Ascending aorta (tissue), 2 donors: Measurements from ENCODE around the gene DMD. TPM values are rescaled to one million over a fixed set of nuclear protein-coding genes. Genes with fewer than 3 reads are reported as not detected.

Source experiments
- DNase-seq, 2 donors: peaks; one replicate each; pipeline ENCODE4 v3.0.0-alpha.2; 2019; ENCODE audit warnings: low spot score in 2 of 2
- H3K27ac ChIP-seq, 2 donors: fragments of 200-600 bp; sonication (generic); one replicate each; pipeline ENCODE4 v1.5.1; 2016 to 2017; ENCODE audit warnings: mild to moderate bottlenecking in 1 of 2
- H3K27me3 ChIP-seq: fragments of 200-600 bp; sonication (generic); one replicate; pipeline ENCODE4 v1.5.1; 2017
- H3K36me3 ChIP-seq, 2 donors: fragments of 200-600 bp; sonication (generic); one replicate each; pipeline ENCODE4 v1.5.1; 2016
- H3K4me1 ChIP-seq, 2 donors: fragments of 200-600 bp; sonication (generic); one replicate each; pipeline ENCODE4 v1.5.1; 2016 to 2017; ENCODE audit warnings: mild to moderate bottlenecking in 1 of 2
- H3K4me3 ChIP-seq, 2 donors: fragments of 200-600 bp; sonication (generic); one replicate each; pipeline ENCODE4 v1.5.1; 2016 to 2017; ENCODE audit warnings: mild to moderate bottlenecking in 1 of 2
- H3K9me3 ChIP-seq, 2 donors: fragments of 200-600 bp; sonication (generic); one replicate each; pipeline ENCODE4 v1.5.1; 2016
- CTCF ChIP-seq, 3 experiments: fragments of 200-600 bp in 2 of 3; fragments of 450-650 bp in 1 of 3; sonication (generic) in 2 of 3; IDR thresholded peaks; one replicate each; pipeline ENCODE4 v1.5.1; 2016 to 2019; ENCODE audit warnings: antibody characterized with exemption in 3 of 3, mild to moderate bottlenecking in 1 of 3, moderate library complexity in 1 of 3
- intact Hi-C: fragments of 100-400 bp; cut with DNase I; formaldehyde crosslinking; loops from one replicate; pipeline ENCODE4 v1.15.1; 2023
- total RNA-seq: library from RNA; depleted of rRNA; stranded (reverse); fragments of >200 nt; gene quantifications from one replicate; pipeline ENCODE4 v1.1.0, GENCODE V29; 2016

DMD gene
- total RNA-seq, 1 donor from 2014 or later: 40.0 TPM

- Histone ChIP-seq H3K27me3 (no peaks in the 10 kb centered on the region), H3K4me3 (no peak overlapping the region), H3K36me3 (no peaks in the 10 kb centered on the region), H3K9me3 (no peaks in the 10 kb centered on the region), H3K4me1 (no peaks in the 10 kb centered on the region), H3K27ac (no peak overlapping the region)
- no peak for TF ChIP-seq CTCF (IDR thresholded peaks at IDR 0.05)
- no peak for DNase-seq
- intact Hi-C loops: no loop called here
Measured at GRCh38 chrX:31199056-31199839, 2012.1 kb downstream of the DMD start.

DNA sequence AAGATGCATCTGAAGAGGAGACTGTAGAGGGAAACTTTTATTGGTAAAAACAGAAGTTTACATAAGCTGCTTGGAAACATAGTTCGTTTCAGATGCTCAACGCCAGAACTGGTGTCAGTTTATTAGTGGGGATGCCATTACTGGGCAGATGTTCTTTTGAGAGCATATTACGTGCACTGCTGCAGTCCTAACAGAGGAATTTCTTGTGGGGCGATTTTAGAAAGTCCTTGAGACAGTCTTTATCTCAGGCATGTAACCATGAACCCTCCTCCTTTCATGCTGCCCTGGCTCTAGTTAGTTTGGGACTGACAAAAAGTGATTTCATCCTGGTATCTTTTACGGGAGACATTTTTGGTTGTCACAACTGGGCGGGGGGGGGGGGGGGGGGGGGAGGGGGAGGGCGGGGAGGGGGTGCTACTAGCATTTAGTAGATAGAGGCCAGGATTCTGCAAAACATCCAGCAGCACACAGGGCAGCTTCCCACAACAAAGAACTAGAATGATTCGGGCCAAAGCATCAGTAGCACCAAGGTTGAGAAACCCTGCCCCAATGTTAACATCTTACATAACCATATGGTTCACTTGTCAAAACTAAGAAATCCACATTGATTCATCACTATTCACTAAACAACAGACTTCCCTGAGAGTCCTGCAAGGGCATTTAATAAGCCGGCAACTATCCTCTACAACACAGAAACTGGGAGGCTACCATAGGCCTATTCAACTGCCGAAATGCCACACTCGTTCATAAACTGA, 2021.0 kb downstream of the DMD start:
- Histone ChIP-seq H3K4me3 (no peak overlapping the region), H3K27me3 (no peaks in the 10 kb centered on the region), H3K9me3 (no peaks in the 10 kb centered on the region), H3K27ac (no peak overlapping the region), H3K4me1 (no peaks in the 10 kb centered on the region), H3K36me3 (no peaks in the 10 kb centered on the region)
- intact Hi-C loops: no loop called here
- no peak for DNase-seq
- TF ChIP-seq CTCF (IDR thresholded peaks at IDR 0.05): no peak

- TF ChIP-seq CTCF (IDR thresholded peaks at IDR 0.05): no peak
- Histone ChIP-seq H3K27me3 (no peaks in the 10 kb centered on the region), H3K27ac (no peak overlapping the region), H3K4me1 (no peaks in the 10 kb centered on the region), H3K4me3 (no peak overlapping the region), H3K36me3 (peaks cover 0 to 3% of the 10 kb centered on the region in 2 donors), H3K9me3 (no peaks in the 10 kb centered on the region)
- no peak for DNase-seq
- intact Hi-C loops: no loop called here
Measured at GRCh38 chrX:31186693-31187338, 2024.5 kb downstream of the DMD start.

DNA sequence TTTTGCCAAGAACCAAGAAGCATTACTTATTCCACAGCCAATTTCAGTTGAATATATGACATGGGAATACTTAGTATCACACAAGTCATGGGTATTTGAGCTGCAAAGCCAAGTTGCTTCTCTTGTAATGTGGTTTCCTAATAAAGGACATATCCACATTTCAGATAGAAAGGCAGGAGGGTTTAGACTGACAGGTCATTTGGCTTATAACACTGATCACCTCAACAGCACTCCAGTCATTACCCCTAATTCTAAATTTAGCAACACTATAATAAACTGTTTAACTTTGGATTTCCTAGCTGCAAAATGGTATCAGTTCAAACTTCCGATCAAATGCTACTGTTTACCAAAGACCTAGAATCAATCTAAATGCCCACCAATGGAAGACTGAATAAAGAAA, 2025.5 kb downstream of the DMD start:
- no peaks in the 10 kb centered on the region for H3K4me1 ChIP-seq
- TF ChIP-seq CTCF (IDR thresholded peaks at IDR 0.05): no peak
- no peak overlapping the region for H3K27ac ChIP-seq
- H3K27me3 ChIP-seq: no peaks in the 10 kb centered on the region
- intact Hi-C loops: no loop called here
- peaks cover 0 to 3% of the 10 kb centered on the region in 2 donors for H3K36me3 ChIP-seq
- no peaks in the 10 kb centered on the region for H3K9me3 ChIP-seq
- no peak overlapping the region for H3K4me3 ChIP-seq
- DNase-seq: no peak

DNA sequence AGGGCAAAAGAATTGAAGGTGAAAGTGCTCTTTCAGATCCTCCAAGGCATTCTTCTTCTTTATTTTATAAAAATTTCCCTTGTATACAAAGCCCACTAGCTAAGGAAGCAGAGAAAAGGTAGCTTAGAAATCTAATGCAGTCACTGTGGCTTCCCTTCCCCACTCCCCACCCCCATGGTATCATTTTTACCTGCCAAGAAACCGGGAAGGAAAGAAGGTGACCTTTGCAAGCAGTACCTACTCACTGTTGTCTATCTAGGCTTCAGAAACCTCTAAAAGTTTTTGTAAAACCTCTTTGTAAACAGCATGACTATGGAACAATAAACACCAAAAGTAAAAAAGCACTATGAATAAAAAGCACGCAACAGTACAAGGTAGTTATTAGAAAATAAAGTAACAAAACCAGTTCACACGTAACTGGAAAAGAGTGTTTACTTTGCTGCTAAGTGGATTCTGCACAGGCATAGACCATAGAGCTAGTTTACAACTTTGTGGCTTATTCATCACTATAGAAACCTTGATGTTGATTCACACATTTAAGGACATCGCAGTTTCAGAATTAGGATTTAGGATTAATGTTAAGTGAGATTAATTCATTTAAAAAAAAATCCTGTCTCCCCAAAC, 2029.9 kb downstream of the DMD start:
- Histone ChIP-seq H3K4me3 (no peak overlapping the region), H3K9me3 (no peaks in the 10 kb centered on the region), H3K4me1 (no peaks in the 10 kb centered on the region), H3K27me3 (no peaks in the 10 kb centered on the region), H3K36me3 (peaks cover 0 to 3% of the 10 kb centered on the region in 2 donors), H3K27ac (no peak overlapping the region)
- intact Hi-C loops: no loop called here
- no peak for TF ChIP-seq CTCF (IDR thresholded peaks at IDR 0.05)
- DNase-seq: no peak
